Esophagus (tissue), 2 donors: ENCODE data around the gene ACBD6. TPM values are rescaled to one million over a fixed set of nuclear protein-coding genes. Genes with fewer than 3 reads are reported as not detected.

ENCODE experiments used
- H3K27ac ChIP-seq, 2 donors: one replicate each; pipeline ENCODE4 v1.5.1; 2013; ENCODE audit warnings: low read depth in 2 of 2, mild to moderate bottlenecking in 2 of 2, inconsistent platforms in 1 of 2, low read length in 1 of 2, moderate library complexity in 1 of 2
- H3K27me3 ChIP-seq, 2 donors: one replicate each; pipeline ENCODE4 v1.6.1; 2013; ENCODE audit warnings: low read length in 2 of 2, control low read depth in 1 of 2, mild to moderate bottlenecking in 1 of 2; ENCODE audit not compliant: insufficient read depth in 2 of 2, control insufficient read depth in 1 of 2
- H3K36me3 ChIP-seq, 2 donors: one replicate each; pipeline ENCODE4 v1.6.1; 2013; ENCODE audit warnings: low read length in 1 of 2; ENCODE audit not compliant: control insufficient read depth in 2 of 2, insufficient read depth in 2 of 2
- H3K4me1 ChIP-seq, 2 donors: one replicate each; pipeline ENCODE4 v1.6.1; 2013; ENCODE audit warnings: low read length in 1 of 2; ENCODE audit not compliant: control insufficient read depth in 2 of 2, insufficient read depth in 2 of 2
- H3K4me3 ChIP-seq, 2 donors: one replicate each; pipeline ENCODE4 v1.5.1; 2013; ENCODE audit warnings: low read length in 2 of 2, mild to moderate bottlenecking in 2 of 2, low read depth in 1 of 2, moderate library complexity in 1 of 2
- H3K9me3 ChIP-seq, 2 donors: one replicate each; pipeline ENCODE4 v1.6.1; 2013; ENCODE audit warnings: mild to moderate bottlenecking in 2 of 2, low read depth in 1 of 2, low read length in 1 of 2, moderate library complexity in 1 of 2; ENCODE audit not compliant: control insufficient read depth in 2 of 2, insufficient read depth in 1 of 2
- WGBS, 2 donors: extraction: QIAGEN DNeasy Blood & Tissue Kit; methylation state at CpG; one replicate each; pipeline ENCODE4 v1.1.7; 2013; 5-methylcytosine and 5-hydroxymethylcytosine counted together
- polyA plus RNA-seq, 2 donors: library from polyadenylated mRNA; stranded (reverse); fragments of 200-250 nt; gene quantifications; one replicate each; pipeline ENCODE4 v1.2.3, GENCODE V29; 2013
- donor health status: healthy with polysubstance abuse.
- donor health status: Bipolar disorder and iron deficiency.

ACBD6 gene
- polyA plus RNA-seq, 2 donors: 20.4 to 23.0 TPM

DNA sequence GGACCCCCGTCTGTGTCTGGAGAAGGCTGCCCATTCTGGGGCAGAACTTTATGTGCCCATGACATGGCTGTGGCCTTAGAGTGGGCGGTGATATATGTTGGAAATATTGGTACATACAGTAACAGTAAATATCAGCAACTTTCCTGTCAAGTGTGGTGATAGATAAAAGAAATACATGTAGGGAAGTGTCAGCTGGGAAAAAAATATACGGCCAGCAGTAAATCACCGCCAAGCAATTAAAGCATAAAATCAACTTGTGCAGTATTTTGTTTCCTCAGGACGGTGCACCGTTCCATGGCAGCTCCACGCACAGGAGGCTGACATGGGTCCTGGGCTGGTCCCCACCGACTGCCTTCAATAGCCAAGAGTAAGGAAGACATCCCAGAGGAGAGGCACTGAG is 244.9 kb downstream of the ACBD6 start:
- Histone ChIP-seq H3K27me3 (no peaks in the 10 kb centered on the region), H3K9me3 (no peaks in the 10 kb centered on the region), H3K27ac (no peak overlapping the region), H3K4me3 (no peak overlapping the region), H3K36me3 (no peaks in the 10 kb centered on the region), H3K4me1 (no peaks in the 10 kb centered on the region)
- WGBS, 2 donors: 75 to 76% methylated on average over 8 of the region's 8 CpGs

DNA sequence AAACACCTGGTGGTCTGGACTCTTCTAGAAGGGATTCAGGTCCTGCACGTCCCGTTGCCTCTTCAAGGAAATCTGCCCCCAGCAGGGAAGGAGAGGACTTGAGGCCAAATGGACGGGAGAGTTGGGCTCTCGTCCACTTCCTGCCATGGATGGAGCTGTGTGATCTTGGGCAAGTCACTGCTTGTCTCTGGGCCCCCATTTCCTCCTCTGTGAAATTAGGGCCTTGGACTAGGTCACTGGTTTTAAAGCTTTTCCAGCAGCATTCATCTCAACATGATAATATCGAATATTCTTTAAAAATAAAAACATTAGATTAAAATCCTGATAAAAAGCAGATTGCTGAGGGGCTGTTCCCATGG is 245.4 kb downstream of the ACBD6 start:
- WGBS, 2 donors: 46 to 50% methylated on average over 5 of the region's 5 CpGs
- H3K27me3 ChIP-seq: no peaks in the 10 kb centered on the region
- H3K4me1 ChIP-seq: no peaks in the 10 kb centered on the region
- no peak overlapping the region for H3K4me3 ChIP-seq
- H3K36me3 ChIP-seq: no peaks in the 10 kb centered on the region
- H3K27ac ChIP-seq: no peak overlapping the region
- H3K9me3 ChIP-seq: no peaks in the 10 kb centered on the region

DNA sequence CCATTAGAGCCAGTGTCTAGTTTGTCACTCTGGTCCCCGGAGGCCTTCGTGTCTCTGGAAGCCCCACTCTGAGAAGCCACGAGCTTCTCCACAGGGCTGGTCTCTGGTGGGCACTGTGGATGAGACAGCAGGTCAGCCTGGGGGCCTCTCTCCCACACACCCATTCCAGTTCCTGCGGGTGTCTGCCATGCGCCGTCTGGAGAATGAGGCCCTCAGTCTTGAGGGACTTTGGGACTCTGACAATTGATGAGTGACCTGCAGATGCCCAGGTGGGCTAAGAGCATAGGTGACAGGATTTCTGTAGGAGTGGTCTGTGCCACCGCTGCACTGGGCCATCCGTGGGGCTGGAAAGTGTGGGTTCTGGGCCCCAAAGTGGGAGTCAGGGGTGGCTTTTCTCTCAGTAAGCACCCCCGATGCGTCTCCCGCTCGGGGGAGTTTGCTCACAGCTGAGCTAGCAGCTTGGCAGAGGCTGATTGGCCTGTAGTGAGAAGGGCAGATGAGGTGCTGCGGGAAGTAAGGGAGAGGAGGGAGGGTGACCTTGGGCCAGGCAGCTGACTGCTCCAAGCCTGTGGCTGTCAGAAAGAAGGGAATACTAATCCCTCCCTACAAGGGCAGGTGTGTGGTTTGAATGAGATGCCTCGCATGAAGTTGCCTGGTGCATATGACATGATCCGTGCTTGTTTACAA is 245.9 kb downstream of the ACBD6 start:
- no peak overlapping the region for H3K4me3 ChIP-seq
- H3K27ac ChIP-seq: no peak overlapping the region
- H3K9me3 ChIP-seq: no peaks in the 10 kb centered on the region
- 66 to 70% methylated on average over 15 of the region's 15 CpGs for WGBS, 2 donors
- no peaks in the 10 kb centered on the region for H3K4me1 ChIP-seq
- no peaks in the 10 kb centered on the region for H3K27me3 ChIP-seq
- H3K36me3 ChIP-seq: no peaks in the 10 kb centered on the region

DNA sequence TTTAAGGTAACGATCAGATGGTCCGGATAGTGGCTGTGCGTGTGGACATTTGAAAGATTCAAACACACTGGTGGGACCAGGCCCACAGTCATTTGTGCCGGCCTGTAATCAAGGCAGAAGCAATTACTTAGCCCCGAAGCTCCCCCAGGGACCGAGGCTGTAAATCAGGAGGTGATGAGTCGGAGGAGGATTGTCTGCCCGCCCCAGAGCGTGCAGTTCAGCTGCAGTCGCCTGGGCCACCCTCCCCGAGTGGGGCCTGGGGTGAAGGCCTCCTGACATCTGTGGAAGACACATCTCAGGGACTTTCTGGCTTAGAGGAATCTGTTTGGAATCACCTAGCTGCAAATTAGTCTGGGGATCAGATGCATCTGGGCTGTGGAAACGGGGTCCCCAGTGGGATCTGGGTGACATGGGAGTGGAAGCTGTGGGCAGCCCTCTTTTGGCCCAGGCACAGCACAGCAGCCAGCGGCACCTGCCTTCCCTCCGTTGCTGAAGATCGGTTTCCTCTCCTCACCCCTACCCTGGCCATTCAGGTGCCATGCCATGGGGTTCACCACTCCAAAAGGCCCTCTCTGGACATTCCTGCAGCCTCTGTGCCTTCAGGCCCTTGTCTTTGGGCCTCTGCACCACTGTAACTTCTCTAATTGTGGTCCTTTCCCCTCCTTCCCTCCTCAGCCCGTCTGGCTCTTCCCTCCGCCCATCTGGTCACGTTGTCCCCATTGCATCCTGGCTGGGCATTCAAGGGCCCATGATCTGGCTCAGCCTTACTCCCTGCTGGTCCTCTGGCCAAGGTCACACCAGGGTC is 246.6 kb downstream of the ACBD6 start:
- Histone ChIP-seq H3K9me3 (no peaks in the 10 kb centered on the region), H3K27ac (no peak overlapping the region), H3K4me1 (no peaks in the 10 kb centered on the region), H3K4me3 (no peak overlapping the region), H3K27me3 (no peaks in the 10 kb centered on the region), H3K36me3 (no peaks in the 10 kb centered on the region)
- WGBS, 2 donors: 77% methylated on average over 18 of the region's 18 CpGs

DNA sequence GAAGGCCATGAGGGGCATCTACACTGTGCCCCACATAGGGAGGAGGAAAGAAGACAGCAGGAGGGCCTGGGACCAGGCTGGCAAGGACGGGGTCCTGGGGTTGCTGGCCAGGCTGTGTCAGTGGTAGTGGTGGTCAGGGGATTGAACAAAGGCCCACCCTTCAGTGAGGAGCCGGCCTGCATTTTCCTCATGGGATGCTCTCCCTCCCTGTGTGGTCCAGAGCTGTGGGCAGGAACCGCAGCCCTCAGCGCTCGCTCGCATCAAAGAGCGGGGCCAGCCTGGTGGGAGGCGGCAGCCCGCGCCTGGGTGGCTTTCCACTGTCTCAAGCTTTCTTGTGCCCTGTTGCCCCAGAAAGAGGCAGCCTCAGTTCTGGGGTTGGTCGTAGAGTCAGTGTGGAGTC is 247.5 kb downstream of the ACBD6 start:
- no peaks in the 10 kb centered on the region for H3K9me3 ChIP-seq
- WGBS, 2 donors: 87 to 94% methylated on average over 10 to 11 of the region's 11 CpGs
- H3K27ac ChIP-seq: no peak overlapping the region
- no peaks in the 10 kb centered on the region for H3K36me3 ChIP-seq
- H3K27me3 ChIP-seq: no peaks in the 10 kb centered on the region
- no peaks in the 10 kb centered on the region for H3K4me1 ChIP-seq
- H3K4me3 ChIP-seq: no peak overlapping the region

DNA sequence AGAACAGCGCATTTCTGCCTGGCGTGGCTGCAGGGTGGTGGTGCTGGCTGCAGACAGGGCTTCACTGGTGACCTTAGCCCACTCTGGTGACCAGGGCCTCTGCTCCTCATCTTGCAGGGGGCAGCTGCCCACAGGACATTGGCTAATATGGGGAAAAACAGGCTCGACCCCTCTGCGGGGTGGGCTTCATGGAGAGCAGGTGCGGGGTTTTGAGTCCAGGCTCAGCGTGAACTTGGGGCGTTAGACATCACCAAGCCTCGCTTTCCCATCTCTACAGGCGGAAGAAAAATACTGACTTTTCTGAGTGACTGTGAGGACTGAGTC is 247.9 kb downstream of the ACBD6 start:
- Histone ChIP-seq H3K4me3 (no peak overlapping the region), H3K9me3 (no peaks in the 10 kb centered on the region), H3K4me1 (no peaks in the 10 kb centered on the region), H3K27me3 (no peaks in the 10 kb centered on the region), H3K36me3 (no peaks in the 10 kb centered on the region), H3K27ac (no peak overlapping the region)
- 88% methylated on average over 9 of the region's 9 CpGs for WGBS, 2 donors

DNA sequence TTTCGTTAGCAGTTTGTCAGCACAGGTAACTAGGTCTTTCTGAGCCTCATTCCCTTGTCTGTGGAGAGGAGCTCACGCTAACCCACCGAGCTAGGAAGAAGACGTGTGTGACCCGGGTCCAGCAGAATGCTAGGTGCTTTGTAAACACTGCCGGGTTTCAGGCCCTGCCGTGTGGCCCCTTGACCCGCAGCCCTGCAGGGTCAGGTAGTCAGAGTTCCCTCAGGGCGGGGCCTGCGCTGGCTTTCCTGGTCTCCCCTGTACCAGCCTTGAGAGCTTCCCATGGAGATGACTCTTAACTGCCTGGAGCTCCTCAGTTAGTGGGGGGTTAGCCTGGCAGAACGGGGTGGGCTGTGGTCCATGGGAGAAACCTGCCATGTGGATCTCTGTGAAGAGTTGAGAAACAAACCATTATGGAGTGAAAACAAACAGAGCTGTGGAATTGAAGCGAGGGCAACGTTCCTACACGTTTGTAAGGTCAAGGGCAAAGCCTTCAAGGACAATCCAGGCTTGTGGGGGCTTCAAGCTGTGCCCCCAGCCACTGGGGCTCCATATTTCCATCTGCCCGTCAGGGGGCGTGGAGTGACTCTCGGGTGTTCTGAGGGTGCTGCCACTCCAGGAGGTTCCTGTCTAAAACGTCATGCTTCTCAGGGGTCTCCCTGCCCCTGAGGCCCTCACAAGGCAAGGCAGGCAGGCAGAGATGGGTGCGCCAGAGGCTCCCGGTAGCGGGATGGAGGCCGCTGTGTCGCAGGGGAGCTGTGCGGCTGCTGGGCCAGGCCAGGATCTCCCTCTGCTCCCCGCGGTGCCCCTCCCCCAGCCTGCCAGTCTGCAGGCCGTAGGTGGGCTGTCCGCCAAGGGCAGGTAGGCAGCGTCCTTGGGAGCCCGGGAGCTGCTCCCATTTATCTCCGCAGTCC is 248.5 kb downstream of the ACBD6 start:
- no peaks in the 10 kb centered on the region for H3K27me3 ChIP-seq

DNA sequence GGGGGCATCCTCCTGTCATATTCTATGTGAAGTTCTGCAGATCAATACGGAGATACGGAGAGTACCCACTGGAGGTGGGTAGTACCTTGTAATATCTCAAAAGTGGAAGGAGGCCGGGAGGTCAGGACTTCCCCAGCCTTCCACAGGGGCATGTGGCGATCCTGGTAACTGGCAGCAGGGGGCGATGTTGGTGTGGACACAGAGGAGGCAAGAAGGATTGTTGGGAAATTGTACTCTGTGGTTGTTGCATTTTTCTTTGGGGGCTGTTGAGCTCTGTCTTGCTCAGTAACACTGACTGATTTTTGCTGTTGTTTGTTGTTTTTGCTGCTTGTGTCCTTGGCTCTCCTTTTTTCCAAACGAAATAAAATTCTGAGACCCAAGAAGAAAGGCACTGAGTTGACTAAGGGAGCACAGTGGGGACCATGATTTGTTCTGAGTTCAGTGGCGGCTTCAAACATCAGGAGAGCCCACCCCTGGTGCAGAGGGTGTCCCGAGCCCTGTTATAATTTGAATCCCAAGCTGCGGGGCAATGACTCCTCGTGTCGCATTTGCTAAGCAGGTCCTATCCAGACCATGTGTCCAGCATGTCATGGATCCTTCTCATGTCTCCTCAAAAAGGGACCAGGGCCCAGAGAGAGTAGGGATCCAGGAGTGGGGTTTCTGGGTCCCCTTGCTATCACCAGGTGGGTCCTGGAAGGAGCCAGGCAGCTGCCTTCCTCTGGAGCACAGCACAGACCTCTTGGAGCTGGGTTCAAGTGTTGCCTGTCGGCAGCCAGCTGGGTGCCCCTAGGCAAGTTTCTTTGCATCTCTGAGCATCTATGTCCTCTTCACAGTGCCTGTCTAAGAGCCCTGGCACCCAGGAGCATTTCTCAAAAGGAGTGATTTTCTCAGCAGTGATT is 249.5 kb downstream of the ACBD6 start:
- WGBS, 2 donors: 59 to 69% methylated on average over 12 of the region's 12 CpGs
- no peak overlapping the region for H3K4me3 ChIP-seq
- H3K27ac ChIP-seq: no peak overlapping the region
- H3K27me3 ChIP-seq: no peaks in the 10 kb centered on the region
- H3K9me3 ChIP-seq: no peaks in the 10 kb centered on the region
- H3K4me1 ChIP-seq: no peaks in the 10 kb centered on the region
- H3K36me3 ChIP-seq: no peaks in the 10 kb centered on the region

More for the DNA sequence above, 248.5 kb downstream of the ACBD6 start:
- Histone ChIP-seq H3K9me3 (no peaks in the 10 kb centered on the region), H3K4me1 (no peaks in the 10 kb centered on the region), H3K4me3 (no peak overlapping the region), H3K36me3 (no peaks in the 10 kb centered on the region), H3K27ac (no peak overlapping the region)
- WGBS, 2 donors: 65 to 68% methylated on average over 31 of the region's 31 CpGs
